Umbilical cord (tissue), 2 donors: ENCODE results near the gene POU6F2. TPM values are rescaled to one million over a fixed set of nuclear protein-coding genes. Genes with fewer than 3 reads are reported as not detected.
A peak's percentile ranks its signal among the peaks of the same experiment; 100 is the strongest.

Experiments
- DNase-seq: peaks from one replicate; pipeline ENCODE4 v3.0.0-alpha.2; 2015; ENCODE audit warnings: low spot score
- total RNA-seq: library from RNA; depleted of rRNA; stranded (reverse); fragments of >200 nt; gene quantifications from one replicate; pipeline ENCODE4 v1.2.3, GENCODE V29; 2014; ENCODE audit warnings: low replicate concordance; ENCODE audit not compliant: insufficient read depth

The POU6F2 gene
- total RNA-seq, 1 donor from 2014 or later, result 2.9 TPM

DNA sequence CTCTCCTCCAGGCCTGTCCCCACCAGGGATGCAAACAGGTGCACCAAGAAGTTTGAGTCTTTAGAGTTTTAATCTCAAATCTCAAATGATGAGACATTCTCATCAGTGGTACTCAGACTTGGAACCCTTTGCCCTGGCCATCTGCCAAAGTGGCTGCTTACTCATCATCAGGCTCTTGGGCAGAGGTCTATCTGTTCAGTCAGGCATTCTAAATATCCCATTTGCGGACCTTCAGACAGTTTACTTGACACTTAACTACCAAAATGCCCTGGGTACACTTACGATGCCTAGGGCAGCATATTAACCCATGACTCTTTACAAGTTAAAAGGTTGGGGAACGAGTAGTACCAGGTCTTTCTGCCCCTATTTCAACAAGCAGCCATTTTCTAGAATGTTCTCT is 527.3 kb downstream of the POU6F2 start:
- peak; percentile 41 for DNase-seq

- DNase-seq, result no peak
Observed at GRCh38 chr7:39507866-39508551, 530.3 kb downstream of the POU6F2 start.

- no peak for DNase-seq
Observed at GRCh38 chr7:39509436-39509835, 531.7 kb downstream of the POU6F2 start.

- DNase-seq, result no peak
Observed at GRCh38 chr7:39509912-39510311, 532.2 kb downstream of the POU6F2 start.

- DNase-seq, result no peak
Observed at GRCh38 chr7:39510864-39511354, 533.2 kb downstream of the POU6F2 start.

DNA sequence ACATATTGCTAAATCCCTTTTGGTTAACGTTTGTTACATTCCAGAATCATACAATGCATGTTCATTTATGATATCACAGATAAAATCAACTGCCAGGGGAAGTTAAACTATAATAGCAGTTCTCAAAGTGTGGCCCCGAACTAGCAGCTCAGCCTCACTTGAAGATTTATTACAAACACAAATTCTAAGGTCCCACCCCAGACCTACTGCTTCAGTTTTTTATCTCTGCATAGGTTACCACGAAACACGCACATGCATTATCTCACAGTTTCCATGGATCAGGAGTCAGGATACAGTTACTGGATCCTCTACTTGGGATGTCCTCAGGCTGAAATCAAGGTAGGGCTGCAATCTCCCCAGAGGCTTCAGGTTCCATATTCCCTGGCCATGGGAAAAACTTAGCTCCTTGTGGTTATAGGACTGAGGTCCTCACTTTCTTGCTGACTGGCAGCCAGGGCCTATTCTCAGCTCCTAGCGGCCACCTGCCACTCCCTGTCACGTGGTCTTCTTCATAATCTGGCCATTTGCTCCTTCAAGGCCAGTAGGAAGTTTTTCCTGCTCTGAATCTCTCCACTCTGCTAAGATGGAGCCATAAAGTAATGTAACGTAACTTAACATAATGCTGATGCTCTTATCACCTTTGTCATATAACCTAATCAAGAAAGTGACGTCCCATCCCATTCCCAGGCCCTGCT is 538.0 kb downstream of the POU6F2 start:
- DNase-seq, result no peak

GRCh38 chr7:39516498-39516897 is 538.8 kb downstream of the POU6F2 start:
- no peak for DNase-seq

GRCh38 chr7:39517240-39517639 is 539.5 kb downstream of the POU6F2 start:
- no peak for DNase-seq

Other genes starting within 250 kb of the POU6F2 start
- 30.8 TPM for gene VPS41, start 68.7 kb upstream of the POU6F2 start, total RNA-seq